Lung (tissue), 12 donors: Measurements from ENCODE around the gene SEMA3A. TPM values are rescaled to one million over a fixed set of nuclear protein-coding genes. Genes with fewer than 3 reads are reported as not detected.

Experiments used
- ATAC-seq: fragments of 200-7000 bp; cut with Tn5 transposase; one replicate; pipeline ENCODE4 v1.9.1; 2020; ENCODE audit warnings: moderate number of reproducible peaks; ENCODE audit not compliant: insufficient read depth, low FRiP score
- DNase-seq, 3 donors: peaks; one replicate each; pipeline ENCODE4 v3.0.0-alpha.2; 2013 to 2017
- H3K27ac ChIP-seq, 2 donors: one replicate each; pipeline ENCODE4 v1.5.1; 2013; ENCODE audit warnings: mild to moderate bottlenecking in 2 of 2, moderate library complexity in 2 of 2, control low read depth in 1 of 2, inconsistent platforms in 1 of 2, low read depth in 1 of 2, low read length in 1 of 2
- H3K27me3 ChIP-seq, 3 donors: one replicate each; pipeline ENCODE4 v1.5.1; 2013; ENCODE audit warnings: low read length in 2 of 3; ENCODE audit not compliant: control insufficient read depth in 3 of 3, insufficient read depth in 3 of 3
- H3K36me3 ChIP-seq, 4 donors: one replicate each; pipeline ENCODE4 v1.5.1; 2013; ENCODE audit warnings: low read length in 4 of 4, mild to moderate bottlenecking in 1 of 4, moderate library complexity in 1 of 4; ENCODE audit not compliant: control insufficient read depth in 4 of 4, insufficient read depth in 4 of 4
- H3K4me1 ChIP-seq, 5 donors: one replicate each; pipeline ENCODE4 v1.5.1; 2013; ENCODE audit warnings: low read length in 5 of 5, mild to moderate bottlenecking in 2 of 5, moderate library complexity in 1 of 5; ENCODE audit not compliant: control insufficient read depth in 5 of 5, insufficient read depth in 5 of 5
- H3K4me3 ChIP-seq: one replicate; pipeline ENCODE4 v1.5.1; 2013; ENCODE audit warnings: mild to moderate bottlenecking, control low read depth, moderate library complexity
- H3K9ac ChIP-seq, 2 donors: one replicate each; pipeline ENCODE4 v1.5.1; 2013; ENCODE audit warnings: low read length in 2 of 2, control low read depth in 1 of 2; ENCODE audit not compliant: insufficient read depth in 1 of 2
- H3K9me3 ChIP-seq, 4 donors: one replicate each; pipeline ENCODE4 v1.5.1; 2013; ENCODE audit warnings: low read length in 3 of 4, mild to moderate bottlenecking in 1 of 4, moderate library complexity in 1 of 4; ENCODE audit not compliant: control insufficient read depth in 4 of 4, insufficient read depth in 3 of 4
- WGBS, 2 donors: extraction: QIAGEN DNeasy Blood & Tissue Kit; methylation state at CpG; one replicate each; pipeline ENCODE4 v1.1.7; 2013; 5-methylcytosine and 5-hydroxymethylcytosine counted together
- polyA plus RNA-seq, 2 donors: library from polyadenylated mRNA; stranded (reverse); fragments of 200-250 nt; gene quantifications; one replicate each; pipeline ENCODE4 v1.2.1, GENCODE V29; 2013
- total RNA-seq, 2 donors: library from RNA; depleted of rRNA in 1 of 2; stranded (reverse); fragments of >200 nt in 1 of 2; gene quantifications; one replicate each; pipeline ENCODE4 v1.2.1, GENCODE V29; 2014 to 2021
- TF ChIP-seq, protein P1 (sequence below): IDR thresholded peaks from 2 replicates; pipeline ENCODE4 v1.5.1; 2012; ENCODE audit warnings: mild to moderate bottlenecking; ENCODE audit errors: control extremely low read depth, extremely low read depth
- donor health status: control.
- donor health status: control.
- donor health status: Bipolar disorder and iron deficiency.
- donor health status: healthy.
- donor health status: DM: yes; HTN: yes; CAD: no.

The SEMA3A gene
- total and polyA plus RNA-seq, 4 donors = 0.79 to 21.4 (median 5.5) TPM

- peak in 2 of 3 donors; percentile 36 to 50 for DNase-seq
Measured at GRCh38 chr7:83970081-83970480, 224.5 kb downstream of the SEMA3A start.

DNA sequence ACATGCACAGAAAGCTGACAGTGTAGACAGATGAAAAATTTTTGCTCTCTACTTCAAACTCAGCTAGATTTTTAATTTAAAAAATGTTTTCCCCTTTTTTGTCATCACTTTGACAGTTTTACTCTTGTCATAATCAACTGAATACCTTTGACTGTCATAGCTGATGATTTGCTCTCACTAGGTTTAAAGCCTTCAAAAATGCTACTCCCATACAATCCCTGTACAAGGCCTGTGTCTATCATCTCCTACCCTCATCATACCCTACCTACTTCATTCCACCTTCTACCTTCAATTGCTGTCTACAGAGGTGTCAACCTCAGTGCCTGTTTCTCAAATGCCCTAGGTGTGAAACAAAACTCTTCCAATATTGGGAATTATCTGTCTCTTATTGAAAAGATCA lies 230.3 kb downstream of the SEMA3A start:
- TF ChIP-seq, protein P1, sequence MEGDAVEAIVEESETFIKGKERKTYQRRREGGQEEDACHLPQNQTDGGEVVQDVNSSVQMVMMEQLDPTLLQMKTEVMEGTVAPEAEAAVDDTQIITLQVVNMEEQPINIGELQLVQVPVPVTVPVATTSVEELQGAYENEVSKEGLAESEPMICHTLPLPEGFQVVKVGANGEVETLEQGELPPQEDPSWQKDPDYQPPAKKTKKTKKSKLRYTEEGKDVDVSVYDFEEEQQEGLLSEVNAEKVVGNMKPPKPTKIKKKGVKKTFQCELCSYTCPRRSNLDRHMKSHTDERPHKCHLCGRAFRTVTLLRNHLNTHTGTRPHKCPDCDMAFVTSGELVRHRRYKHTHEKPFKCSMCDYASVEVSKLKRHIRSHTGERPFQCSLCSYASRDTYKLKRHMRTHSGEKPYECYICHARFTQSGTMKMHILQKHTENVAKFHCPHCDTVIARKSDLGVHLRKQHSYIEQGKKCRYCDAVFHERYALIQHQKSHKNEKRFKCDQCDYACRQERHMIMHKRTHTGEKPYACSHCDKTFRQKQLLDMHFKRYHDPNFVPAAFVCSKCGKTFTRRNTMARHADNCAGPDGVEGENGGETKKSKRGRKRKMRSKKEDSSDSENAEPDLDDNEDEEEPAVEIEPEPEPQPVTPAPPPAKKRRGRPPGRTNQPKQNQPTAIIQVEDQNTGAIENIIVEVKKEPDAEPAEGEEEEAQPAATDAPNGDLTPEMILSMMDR = no peak
- ATAC-seq = no peak
- H3K27ac ChIP-seq = no peak overlapping the region

More at GRCh38 chr7:83970081-83970480, 224.5 kb downstream of the SEMA3A start:
- Histone ChIP-seq H3K27ac (no peak overlapping the region), H3K9me3 (no peaks in the 10 kb centered on the region), H3K27me3 (no peaks in the 10 kb centered on the region), H3K9ac (no peak overlapping the region), H3K4me1 (peaks cover 0 to 17% (median 0%) of the 10 kb centered on the region in 5 donors), H3K36me3 (no peaks in the 10 kb centered on the region), H3K4me3 (no peak overlapping the region)
- TF ChIP-seq, protein P1 = no peak
- no peak for ATAC-seq

DNA sequence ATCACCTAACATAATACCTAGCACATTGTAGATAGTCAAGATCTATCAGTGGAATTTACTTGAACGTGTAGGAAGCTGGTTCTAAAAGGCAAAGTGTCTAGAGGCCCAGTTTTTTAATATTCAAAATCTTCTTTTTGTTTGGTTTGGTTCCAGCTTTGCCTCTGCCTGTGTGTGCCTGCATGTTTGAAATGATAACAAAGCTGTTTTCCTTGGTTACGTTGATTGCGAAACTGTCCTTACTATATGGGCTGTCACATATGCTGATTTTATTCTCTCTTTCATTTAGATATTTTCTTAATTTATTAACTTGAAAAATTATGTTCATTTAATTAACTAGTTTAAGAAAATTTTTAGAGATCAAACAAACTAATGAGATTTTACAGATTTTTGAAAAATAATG lies 237.3 kb downstream of the SEMA3A start:
- Histone ChIP-seq H3K4me3 (no peak overlapping the region), H3K9ac (no peak overlapping the region), H3K27me3 (no peaks in the 10 kb centered on the region), H3K36me3 (peaks cover 0 to 9% (median 2%) of the 10 kb centered on the region in 4 donors), H3K27ac (no peak overlapping the region), H3K9me3 (no peaks in the 10 kb centered on the region), H3K4me1 (no peaks in the 10 kb centered on the region)
- 43 to 51% methylated on average over 3 of the region's 3 CpGs for WGBS, 2 donors
- peak; percentile 20 to 78 (median 75) for DNase-seq
- ATAC-seq = no peak
- TF ChIP-seq, protein P1 = no peak

More for the DNA sequence above, 230.3 kb downstream of the SEMA3A start:
- no peaks in the 10 kb centered on the region for H3K4me1 ChIP-seq
- H3K27me3 ChIP-seq = no peaks in the 10 kb centered on the region
- no peak for DNase-seq
- peaks cover 0 to 14% (median 1%) of the 10 kb centered on the region in 4 donors for H3K36me3 ChIP-seq
- H3K9me3 ChIP-seq = no peaks in the 10 kb centered on the region
- H3K4me3 ChIP-seq = no peak overlapping the region
- no peak overlapping the region for H3K9ac ChIP-seq

DNA sequence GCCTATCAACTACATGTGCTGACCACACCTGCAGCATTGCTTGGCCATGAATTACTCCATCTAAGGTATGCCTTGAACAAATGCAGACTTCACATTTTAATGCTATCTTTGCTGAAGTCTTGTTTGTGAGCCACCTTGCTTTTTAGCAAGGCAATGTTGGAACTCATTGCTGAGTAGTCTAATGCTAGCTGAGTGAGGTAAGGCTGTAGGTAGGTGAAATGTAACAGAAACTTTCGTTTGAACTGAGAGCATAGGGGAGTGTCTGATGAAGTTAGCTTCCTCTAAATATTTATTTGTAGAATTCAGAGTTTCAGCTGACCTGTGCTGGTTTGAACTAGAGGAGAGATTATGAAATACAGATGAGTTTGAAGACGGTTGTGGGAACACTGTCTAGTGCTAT lies 238.5 kb downstream of the SEMA3A start:
- peaks cover 0 to 4% (median 2%) of the 10 kb centered on the region in 4 donors for H3K36me3 ChIP-seq
- DNase-seq = no peak
- H3K4me3 ChIP-seq = no peak overlapping the region
- no peaks in the 10 kb centered on the region for H3K27me3 ChIP-seq
- TF ChIP-seq, protein P1 = no peak
- H3K9me3 ChIP-seq = no peaks in the 10 kb centered on the region
- WGBS, 2 donors = 48 to 62% methylated on average over 2 of the region's 2 CpGs
- no peak for ATAC-seq
- no peak overlapping the region for H3K27ac ChIP-seq
- H3K9ac ChIP-seq = no peak overlapping the region
- peaks cover 0 to 2% (median 0%) of the 10 kb centered on the region in 5 donors for H3K4me1 ChIP-seq
